ENCODE results near the gene MRPS30. TPM values are rescaled to one million over a fixed set of nuclear protein-coding genes. Genes with fewer than 3 reads are reported as not detected.

Gene MRPS30
- total RNA-seq, 2 experiments from 2014 or later = 42.1 to 46.7 TPM

GRCh38 chr5:44835693-44836092, 26.9 kb downstream of the MRPS30 start:
- DNase-seq (no peak), ATAC-seq (ENCODE audit: low read depth) (no peak)
- H3K27me3 Mint-ChIP-seq = no peaks in the 10 kb centered on the region
- no peaks in the 10 kb centered on the region for H3K4me1 Mint-ChIP-seq
- POLR2A ChIA-PET = no interaction called here
- no peak overlapping the region for H3K27ac Mint-ChIP-seq
- H3K4me3 Mint-ChIP-seq = no peak overlapping the region
- H3K9me3 Mint-ChIP-seq = peaks cover 8% of the 10 kb centered on the region
- H3K36me3 Mint-ChIP-seq = peaks cover 10% of the 10 kb centered on the region

- ATAC-seq (ENCODE audit: low read depth) (no peak), DNase-seq (no peak)
- peaks cover 8% of the 10 kb centered on the region for H3K36me3 Mint-ChIP-seq
- H3K27me3 Mint-ChIP-seq = no peaks in the 10 kb centered on the region
- H3K27ac Mint-ChIP-seq = no peak overlapping the region
- no peak overlapping the region for H3K4me3 Mint-ChIP-seq
- peaks cover 8% of the 10 kb centered on the region for H3K9me3 Mint-ChIP-seq
- POLR2A ChIA-PET = no interaction called here
- H3K4me1 Mint-ChIP-seq = no peaks in the 10 kb centered on the region
Measured at GRCh38 chr5:44839018-44839681, 30.4 kb downstream of the MRPS30 start.

GRCh38 chr5:44842496-44843282, 33.9 kb downstream of the MRPS30 start:
- no peak overlapping the region for H3K4me3 Mint-ChIP-seq
- H3K27me3 Mint-ChIP-seq = no peaks in the 10 kb centered on the region
- H3K36me3 Mint-ChIP-seq = peaks cover 5% of the 10 kb centered on the region
- peaks cover 8% of the 10 kb centered on the region for H3K9me3 Mint-ChIP-seq
- H3K27ac Mint-ChIP-seq = no peak overlapping the region
- ATAC-seq (ENCODE audit: low read depth) (no peak), DNase-seq (no peak)
- no peaks in the 10 kb centered on the region for H3K4me1 Mint-ChIP-seq
- POLR2A ChIA-PET = no interaction called here

GRCh38 chr5:44844744-44845143, 36.0 kb downstream of the MRPS30 start:
- POLR2A ChIA-PET = no interaction called here
- H3K36me3 Mint-ChIP-seq = no peaks in the 10 kb centered on the region
- H3K27ac Mint-ChIP-seq = no peak overlapping the region
- H3K4me1 Mint-ChIP-seq = no peaks in the 10 kb centered on the region
- no peaks in the 10 kb centered on the region for H3K9me3 Mint-ChIP-seq
- ATAC-seq (ENCODE audit: low read depth) = no peak
- H3K27me3 Mint-ChIP-seq = no peaks in the 10 kb centered on the region
- H3K4me3 Mint-ChIP-seq = no peak overlapping the region
- DNase-seq = no peak

GRCh38 chr5:44845777-44846176, 37.0 kb downstream of the MRPS30 start:
- Mint-ChIP-seq H3K27ac (no peak overlapping the region), H3K4me1 (no peaks in the 10 kb centered on the region), H3K27me3 (no peaks in the 10 kb centered on the region), H3K36me3 (no peaks in the 10 kb centered on the region), H3K9me3 (no peaks in the 10 kb centered on the region), H3K4me3 (no peak overlapping the region)
- DNase-seq (no peak), ATAC-seq (ENCODE audit: low read depth) (no peak)
- POLR2A ChIA-PET = no interaction called here

GRCh38 chr5:44847206-44847852, 38.6 kb downstream of the MRPS30 start:
- Mint-ChIP-seq H3K27me3 (no peaks in the 10 kb centered on the region), H3K4me3 (no peak overlapping the region), H3K9me3 (no peaks in the 10 kb centered on the region), H3K4me1 (no peaks in the 10 kb centered on the region), H3K36me3 (no peaks in the 10 kb centered on the region), H3K27ac (no peak overlapping the region)
- DNase-seq = no peak
- ATAC-seq (ENCODE audit: low read depth) = no peak
- POLR2A ChIA-PET = no interaction called here

- Mint-ChIP-seq H3K27ac (no peak overlapping the region), H3K27me3 (peaks cover 6% of the 10 kb centered on the region), H3K9me3 (no peaks in the 10 kb centered on the region), H3K36me3 (no peaks in the 10 kb centered on the region), H3K4me3 (no peak overlapping the region), H3K4me1 (no peaks in the 10 kb centered on the region)
- no peak for ATAC-seq (ENCODE audit: low read depth)
- DNase-seq = no peak
- POLR2A ChIA-PET = no interaction called here
Measured at GRCh38 chr5:44860267-44860666, 51.5 kb downstream of the MRPS30 start.

- no peak overlapping the region for H3K4me3 Mint-ChIP-seq
- ATAC-seq (ENCODE audit: low read depth) (no peak), DNase-seq (no peak)
- POLR2A ChIA-PET = no interaction called here
- H3K4me1 Mint-ChIP-seq = no peaks in the 10 kb centered on the region
- no peak overlapping the region for H3K27ac Mint-ChIP-seq
- H3K9me3 Mint-ChIP-seq = no peaks in the 10 kb centered on the region
- H3K27me3 Mint-ChIP-seq = peaks cover 17% of the 10 kb centered on the region
- no peaks in the 10 kb centered on the region for H3K36me3 Mint-ChIP-seq
Measured at GRCh38 chr5:44862808-44863207, 54.1 kb downstream of the MRPS30 start.

Data from activated naive CD8-positive, alpha-beta T cell treated with anti-CD3 and anti-CD28 coated beads, Interleukin-2, amount 10 ng/mL, durations not matched to agents 7 days and 5 days (primary cell).